ENCODE results near the gene PIP5K1B.

GRCh38 chr9:68702493-68702892, 2.5 kb upstream of the PIP5K1B start:
- TF ChIP-seq ZNF138 (CRISPR knock-in tag; conservative IDR thresholded peaks at IDR 0.05) (no peak), SMAD3 (CRISPR knock-in tag; IDR thresholded peaks at IDR 0.05; ENCODE audit: borderline replicate concordance) (no peak), CTCF (IDR thresholded peaks at IDR 0.05) (no peak), CREB1 (CRISPR knock-in tag; IDR thresholded peaks at IDR 0.05) (no peak), TEAD1 (CRISPR knock-in tag; IDR thresholded peaks at IDR 0.05) (no peak), MLX (CRISPR knock-in tag; IDR thresholded peaks at IDR 0.05) (no peak), ATF6 (CRISPR knock-in tag; IDR thresholded peaks at IDR 0.05) (no peak), TCF7 (CRISPR knock-in tag; IDR thresholded peaks at IDR 0.05; ENCODE audit: low read depth) (no peak), ZNF232 (CRISPR knock-in tag; IDR thresholded peaks at IDR 0.05) (no peak), ZNF263 (CRISPR knock-in tag; IDR thresholded peaks at IDR 0.05; ENCODE audit: low read depth) (no peak), ZBTB43 (CRISPR knock-in tag; IDR thresholded peaks at IDR 0.05) (no peak), NR1H2 (CRISPR knock-in tag; IDR thresholded peaks at IDR 0.05) (no peak)
- TF ChIP-seq, protein P1, sequence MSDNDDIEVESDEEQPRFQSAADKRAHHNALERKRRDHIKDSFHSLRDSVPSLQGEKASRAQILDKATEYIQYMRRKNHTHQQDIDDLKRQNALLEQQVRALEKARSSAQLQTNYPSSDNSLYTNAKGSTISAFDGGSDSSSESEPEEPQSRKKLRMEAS (CRISPR knock-in tag; IDR thresholded peaks at IDR 0.05), result no peak

Measured in WTC11 (cell line).